CD4-positive, alpha-beta T cell treated with Interleukin-1 beta for 1 hour (primary cell): ENCODE measurements around the gene ACTN4.

Experiments used
- DNase-seq, 2 donors: peaks; one replicate each; pipeline ENCODE4 v3.0.0-alpha.2; 2020 to 2022

The ACTN4 gene

DNA sequence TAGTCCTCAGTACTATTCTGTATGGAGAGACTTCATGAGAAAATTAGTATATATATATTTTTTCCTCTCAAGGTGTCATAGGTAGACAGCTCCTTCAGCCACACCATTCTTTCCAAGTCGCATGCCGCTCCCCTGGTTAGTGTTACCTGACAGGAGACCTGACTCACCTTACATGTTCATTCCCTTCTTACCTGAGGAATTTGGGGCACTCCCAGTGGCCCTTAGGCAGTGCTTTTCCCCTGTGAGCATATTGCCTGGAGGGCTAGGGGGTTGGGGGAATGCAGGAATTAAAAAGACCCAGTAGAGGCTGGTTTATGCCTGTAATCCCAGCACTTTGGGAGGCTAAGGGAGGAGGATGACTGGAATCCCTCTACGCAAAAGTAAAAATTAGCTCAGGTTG is 9.0 kb upstream of the ACTN4 start:
- DNase-seq = no peak

DNA sequence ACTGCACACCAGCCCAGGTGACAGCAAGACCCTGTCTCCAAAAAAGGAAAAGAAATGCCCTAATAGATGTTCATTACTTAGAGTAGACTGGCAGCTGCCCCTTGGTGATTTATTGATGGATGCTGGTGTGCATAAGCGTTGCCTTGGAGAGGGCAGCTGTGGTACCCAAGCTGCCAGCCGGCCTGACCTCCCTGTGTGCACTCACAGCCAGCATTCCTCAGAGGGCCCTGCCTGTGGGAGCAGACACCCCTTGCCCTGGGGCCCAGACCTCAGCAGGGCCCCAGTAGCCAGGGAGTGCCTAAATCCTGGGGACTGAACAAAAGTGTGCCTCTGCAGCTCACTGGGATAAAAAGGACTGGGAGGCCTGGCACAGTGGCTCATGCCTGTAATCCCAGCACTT is 7.8 kb upstream of the ACTN4 start:
- no peak for DNase-seq

- DNase-seq = no peak
Observed at GRCh38 chr19:38640368-38640767, 7.1 kb upstream of the ACTN4 start.

GRCh38 chr19:38642176-38642575 is 5.3 kb upstream of the ACTN4 start:
- DNase-seq = no peak

- DNase-seq = no peak
Observed at GRCh38 chr19:38644719-38645118, 2.7 kb upstream of the ACTN4 start.

DNA sequence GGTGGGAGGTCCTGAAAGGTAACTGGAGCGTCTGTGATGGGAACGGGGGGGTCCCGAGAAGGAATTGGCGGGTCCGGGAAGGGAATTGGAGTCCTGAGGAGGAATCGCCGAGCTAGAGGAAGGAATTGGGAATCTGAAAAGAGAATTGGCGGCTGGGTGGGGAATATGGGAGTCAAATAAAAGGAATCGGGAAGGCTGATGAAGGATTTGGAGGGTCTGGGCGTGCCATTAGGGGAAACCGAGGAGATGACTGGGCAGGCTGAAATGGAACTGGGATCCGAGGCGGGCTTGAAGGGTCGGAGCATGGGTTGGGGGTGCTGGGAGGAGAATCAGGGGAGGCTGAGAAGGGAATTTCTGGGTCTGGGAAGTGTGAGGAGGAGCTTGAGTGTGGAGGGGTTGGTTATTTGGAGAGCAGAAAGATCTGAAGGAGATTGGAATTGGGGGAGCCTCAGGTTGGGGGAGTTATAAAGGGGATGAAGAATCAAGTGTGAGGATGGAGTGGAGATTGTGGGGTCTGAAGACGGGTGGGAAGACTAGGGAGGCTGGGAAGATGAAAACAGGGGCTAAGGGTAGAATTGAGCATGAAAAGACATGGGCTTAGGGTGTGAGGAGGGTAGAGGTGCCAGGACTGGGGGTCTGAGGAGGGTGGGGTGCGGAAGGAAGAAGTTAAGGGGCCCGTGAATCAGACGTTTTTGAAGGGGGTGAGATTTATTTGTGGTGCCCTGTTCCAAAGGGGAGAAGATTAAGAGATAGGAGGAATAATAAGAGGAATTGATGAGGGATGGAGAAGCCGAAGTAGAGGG is 718 bp downstream of the ACTN4 start:
- no peak for DNase-seq

DNA sequence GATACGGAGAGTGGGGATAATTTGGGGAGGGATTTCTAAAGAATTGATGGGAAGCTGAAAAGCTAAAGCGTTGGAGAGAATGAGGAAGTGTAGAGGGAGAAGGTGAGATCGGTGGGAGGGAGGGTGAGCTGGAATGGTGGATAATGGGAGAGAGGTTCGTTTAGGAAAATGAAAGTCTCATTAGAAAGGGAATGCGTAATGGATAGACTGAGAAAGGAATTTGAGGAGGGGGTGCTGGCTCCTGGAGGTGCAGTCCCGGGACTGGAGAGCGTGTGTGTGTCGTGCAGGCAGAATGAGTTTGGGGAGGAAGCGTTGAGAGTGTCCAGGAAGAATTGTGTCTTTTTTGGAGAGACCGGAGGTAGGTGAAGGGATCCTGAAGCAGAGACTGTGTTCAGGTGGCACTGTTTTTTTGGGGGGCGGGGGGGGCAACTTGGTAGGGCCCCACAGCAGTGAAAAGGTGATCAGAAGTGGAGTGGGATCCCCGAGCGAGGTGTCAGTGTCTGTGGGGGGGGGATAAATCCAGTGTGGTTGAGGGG is 1.4 kb downstream of the ACTN4 start:
- DNase-seq = no peak

- DNase-seq = no peak
Observed at GRCh38 chr19:38649305-38650171, 2.1 kb downstream of the ACTN4 start.

GRCh38 chr19:38650172-38650775 is 2.8 kb downstream of the ACTN4 start:
- DNase-seq = no peak

DNA sequence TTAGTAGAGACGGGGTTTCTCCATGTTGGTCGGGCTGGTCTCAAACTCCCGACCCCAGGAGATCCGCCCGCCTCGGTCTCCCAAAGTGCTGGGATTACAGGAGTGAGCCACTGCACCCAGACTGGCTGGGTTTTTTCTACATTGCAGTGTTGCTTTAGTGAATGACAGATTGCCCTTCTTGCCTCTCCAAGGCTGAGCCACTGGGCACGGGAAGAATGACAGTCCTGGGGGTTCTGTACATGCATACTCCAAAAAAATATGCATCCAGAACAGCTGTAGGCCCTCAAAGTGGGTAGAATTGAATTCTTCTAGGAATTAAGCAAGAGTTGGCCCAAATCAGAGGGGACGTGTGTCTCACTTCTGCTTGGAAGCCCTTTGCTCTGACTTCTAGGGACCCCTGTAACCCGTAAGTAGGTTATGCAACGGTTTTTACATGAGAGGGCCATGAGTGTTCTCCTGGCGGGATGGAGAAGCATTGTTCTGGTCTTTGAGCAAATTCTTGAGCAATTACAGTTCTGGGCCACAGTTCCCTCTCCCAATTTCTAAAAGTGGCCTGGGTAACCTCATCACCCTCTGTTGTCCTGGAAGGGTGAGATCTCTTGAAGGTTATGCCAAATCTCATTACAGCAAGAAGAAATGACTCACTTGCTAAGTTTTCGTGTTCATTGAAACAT is 3.6 kb downstream of the ACTN4 start:
- no peak for DNase-seq

- DNase-seq = peak in 1 of 2 donors; percentile 24
Observed at GRCh38 chr19:38653028-38653571, 5.7 kb downstream of the ACTN4 start.

GRCh38 chr19:38654628-38655055 is 7.2 kb downstream of the ACTN4 start:
- DNase-seq = no peak

GRCh38 chr19:38655148-38655824 is 7.8 kb downstream of the ACTN4 start:
- no peak for DNase-seq

DNA sequence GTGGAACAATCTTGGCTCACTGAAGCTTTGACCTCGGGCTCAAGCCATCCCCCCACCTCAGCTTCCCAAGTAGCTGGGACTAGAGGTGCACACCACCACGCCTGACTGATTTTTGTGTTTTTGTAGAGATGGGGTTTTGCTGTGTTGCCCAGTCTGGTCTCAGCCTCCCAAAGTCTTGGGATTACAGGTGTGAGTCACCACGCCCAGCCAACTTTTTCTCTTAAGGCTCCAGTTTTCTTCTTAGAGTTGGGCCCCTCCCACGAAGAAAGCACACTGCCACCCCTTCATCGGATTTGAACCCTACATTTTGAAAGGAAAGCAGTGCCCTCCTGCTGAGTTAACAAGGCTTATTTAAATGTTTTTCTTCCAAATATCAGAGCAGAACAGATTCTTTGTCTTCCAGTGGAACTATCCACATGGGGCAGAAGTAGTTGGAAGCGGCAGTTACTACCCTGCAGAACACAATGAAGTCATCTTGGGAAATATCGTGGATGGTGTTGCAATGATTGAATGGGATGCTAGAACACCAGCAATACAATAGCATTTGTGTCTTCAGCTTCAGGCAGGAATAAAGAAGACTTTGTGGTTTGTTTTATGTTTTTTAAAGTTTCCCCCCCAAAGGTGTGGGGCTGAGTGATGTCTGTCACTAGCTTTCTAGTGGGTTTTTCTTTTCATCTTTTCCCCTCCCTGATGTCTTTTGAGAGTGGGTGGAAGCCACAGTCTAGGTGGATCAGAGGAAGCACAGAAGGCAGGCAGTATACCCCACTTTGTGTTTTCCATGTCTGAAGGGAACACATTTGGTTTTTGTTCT is 8.9 kb downstream of the ACTN4 start:
- peak; percentile 25 to 64 for DNase-seq

GRCh38 chr19:38657633-38658222 is 10.3 kb downstream of the ACTN4 start:
- DNase-seq = peak in 1 of 2 donors; percentile 39

DNA sequence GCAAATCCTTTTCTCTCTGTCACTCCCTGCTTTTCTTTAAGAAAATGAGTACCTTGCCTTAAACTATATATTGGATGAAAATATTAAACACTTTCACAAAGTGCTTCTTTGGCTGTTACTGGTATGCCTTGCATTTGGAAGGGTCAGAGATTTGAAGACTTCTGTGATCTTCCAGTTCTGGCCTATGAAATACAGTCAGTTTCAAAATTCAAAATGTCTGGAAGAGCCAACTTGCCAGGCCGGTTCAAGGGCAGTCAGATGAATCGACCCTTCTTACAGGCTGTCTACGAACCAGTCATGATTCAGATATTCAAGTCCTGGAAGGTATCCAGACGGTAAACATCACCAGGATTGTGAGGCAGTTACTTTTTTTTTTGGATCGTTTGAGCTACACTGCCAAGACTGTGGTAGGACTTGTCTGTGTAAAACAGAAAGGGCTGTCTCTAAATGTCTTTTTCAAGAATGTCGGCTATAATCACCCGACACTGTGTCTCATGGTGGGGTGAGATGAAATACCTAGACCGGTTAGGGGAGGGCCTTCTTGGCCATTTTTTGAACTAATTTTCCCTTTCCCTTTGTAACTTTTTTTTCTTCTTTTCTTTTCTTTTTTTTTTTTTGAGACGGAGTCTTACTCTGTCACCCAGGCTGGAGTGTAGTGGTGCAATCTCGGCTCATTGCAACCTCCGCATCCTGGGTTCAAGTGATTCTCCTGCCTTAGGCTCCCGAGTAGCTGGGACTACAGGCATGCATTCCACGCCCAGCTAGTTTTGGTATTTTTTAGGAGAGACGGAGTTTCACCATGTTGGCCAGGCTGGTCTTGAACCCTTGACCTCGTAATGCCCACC is 11.2 kb downstream of the ACTN4 start:
- no peak for DNase-seq

DNA sequence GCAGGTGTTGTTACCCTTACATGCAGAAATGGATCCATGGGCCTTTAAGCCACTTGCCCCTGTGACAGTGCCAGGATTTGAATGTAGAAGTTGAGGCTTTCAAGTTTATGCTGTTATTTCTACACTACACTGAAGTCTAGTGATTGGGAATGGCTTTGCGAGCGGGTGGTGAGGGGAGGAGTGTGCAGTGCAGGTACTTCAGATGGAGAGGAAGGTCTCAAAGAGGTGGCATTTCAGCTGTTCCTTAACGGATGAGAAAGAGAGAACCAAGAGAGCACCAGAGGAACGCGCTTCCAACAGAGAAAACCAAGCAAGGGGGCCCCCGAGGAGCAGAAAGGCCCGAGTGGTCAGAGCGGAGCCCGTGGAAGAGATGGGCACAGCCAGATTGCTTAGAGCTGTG is 13.3 kb downstream of the ACTN4 start:
- DNase-seq = no peak

- DNase-seq = no peak
Observed at GRCh38 chr19:38661136-38661535, 13.7 kb downstream of the ACTN4 start.

DNA sequence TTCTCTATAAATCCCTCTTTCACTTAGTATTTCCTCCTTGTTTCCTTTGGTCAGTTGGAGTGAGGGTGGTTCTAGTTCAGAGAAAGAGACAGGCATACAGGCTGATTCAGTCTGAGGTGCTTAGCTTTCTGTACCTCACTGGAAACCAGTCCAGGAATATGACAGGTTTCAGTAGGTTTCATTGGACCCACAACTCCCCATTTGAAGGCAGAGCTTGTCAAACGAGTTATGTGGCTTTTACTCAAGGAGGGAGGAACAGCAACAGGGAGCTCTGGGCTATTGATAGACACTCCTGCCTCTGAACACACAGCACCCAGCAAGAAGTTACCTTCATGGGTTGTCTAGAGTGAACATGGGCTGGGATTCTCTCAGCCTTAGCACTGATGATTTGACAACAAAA is 14.5 kb downstream of the ACTN4 start:
- DNase-seq = no peak
